H1 (cell line): ENCODE results near the gene JDP2. TPM values are rescaled to one million over a fixed set of nuclear protein-coding genes. Genes with fewer than 3 reads are reported as not detected.

Experiments
- BACH1 ChIP-seq: IDR thresholded peaks from 2 replicates; pipeline ENCODE4 v1.6.1; 2012; ENCODE audit warnings: low read length, improper control_type of control experiment
- E2F6 ChIP-seq: IDR thresholded peaks from 2 replicates; pipeline ENCODE4 v1.6.1; 2012; ENCODE audit warnings: inconsistent platforms
- EGR1 ChIP-seq: IDR thresholded peaks from 2 replicates; pipeline ENCODE4 v1.6.1; 2011; ENCODE audit warnings: low read depth, low read length, borderline replicate concordance
- HDAC6 ChIP-seq: IDR thresholded peaks from one replicate; pipeline ENCODE4 v1.7.1; 2012; ENCODE audit warnings: low read depth, mild to moderate bottlenecking, inconsistent platforms, low read length, moderate library complexity
- JUN ChIP-seq: IDR thresholded peaks from 2 replicates; pipeline ENCODE4 v1.6.1; 2011; ENCODE audit warnings: low read depth, mild to moderate bottlenecking, improper control_type of control experiment, low read length
- NANOG ChIP-seq: IDR thresholded peaks from 2 replicates; pipeline ENCODE4 v1.6.1; 2011; ENCODE audit warnings: low read length, low read depth, mild to moderate bottlenecking, inconsistent platforms; ENCODE audit not compliant: insufficient read depth, poor library complexity, severe bottlenecking
- RFX5 ChIP-seq: IDR thresholded peaks from 2 replicates; pipeline ENCODE4 v1.6.1; 2011; ENCODE audit warnings: low read depth, low read length, improper control_type of control experiment, borderline replicate concordance
- SIX5 ChIP-seq: IDR thresholded peaks from 2 replicates; pipeline ENCODE4 v1.6.1; 2011; ENCODE audit warnings: mild to moderate bottlenecking, low read depth, low read length
- TCF12 ChIP-seq: IDR thresholded peaks from 2 replicates; pipeline ENCODE4 v1.6.1; 2011; ENCODE audit warnings: low read depth, mild to moderate bottlenecking, low read length
- polyA plus RNA-seq, 7 experiments: library from polyadenylated mRNA; depleted of rRNA in 3 of 7; stranded (reverse) in 5 of 7; unstranded in 2 of 7; fragments of >200 nt in 5 of 7; fragments of 200-250 nt in 2 of 7; gene quantifications; 1 replicate in 5 of 7; 2 replicates in 1 of 7; 4 replicates in 1 of 7; pipeline versions ENCODE4 v1.2.1 to v1.2.3, GENCODE V29; 2011 to 2013; ENCODE audit warnings: missing spikeins in 2 of 7, mixed read lengths in 2 of 7
- total RNA-seq: library from RNA; stranded (reverse); fragmentation: NEBNext Ultra II Directional; extraction: Animal tissue kit (Norgen Biotek cat#: 25700); gene quantifications from 2 replicates; pipeline ENCODE4 v1.2.1, GENCODE V29; 2021
- TF ChIP-seq, protein P1 (sequence below): IDR thresholded peaks from 2 replicates; pipeline ENCODE4 v1.6.1; 2011; ENCODE audit warnings: low read depth, mild to moderate bottlenecking, low read length; ENCODE audit not compliant: insufficient read depth
- TF ChIP-seq, protein P2 (sequence below): IDR thresholded peaks from 2 replicates; pipeline ENCODE4 v1.6.1; 2012; ENCODE audit warnings: low read length, inconsistent platforms

Gene JDP2
- total and polyA plus RNA-seq, 2 of the 8 experiments (the other 6 are each of a cell fraction or from before 2014, with no cell fraction given) = 8.9 to 27.2 TPM

DNA sequence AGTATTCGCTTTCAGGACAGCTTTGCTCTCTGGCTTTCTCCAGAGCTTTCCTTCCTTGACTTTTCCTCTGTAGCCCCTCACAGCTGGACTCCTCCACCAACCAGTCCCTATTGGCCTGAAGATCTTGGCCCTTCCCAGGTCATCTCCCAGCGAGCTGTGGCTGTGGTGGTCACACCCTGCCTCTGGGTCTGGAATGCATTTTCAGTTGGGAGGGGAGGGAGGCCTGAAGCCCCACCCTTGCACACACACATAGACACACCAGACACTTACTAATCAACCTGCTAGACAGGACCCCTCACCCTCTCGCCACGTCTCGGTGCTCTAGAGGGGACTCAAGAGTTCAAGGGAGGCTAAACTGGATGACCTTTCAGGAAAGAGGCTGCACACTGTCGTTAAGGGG lies 13.9 kb downstream of the JDP2 start (continued):
- TF ChIP-seq, protein P1, sequence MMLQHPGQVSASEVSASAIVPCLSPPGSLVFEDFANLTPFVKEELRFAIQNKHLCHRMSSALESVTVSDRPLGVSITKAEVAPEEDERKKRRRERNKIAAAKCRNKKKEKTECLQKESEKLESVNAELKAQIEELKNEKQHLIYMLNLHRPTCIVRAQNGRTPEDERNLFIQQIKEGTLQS = no peak
- TF ChIP-seq TCF12 (no peak), BACH1 (no peak), SIX5 (no peak), EGR1 (no peak), RFX5 (no peak), NANOG (no peak), E2F6 (no peak), HDAC6 (no peak), JUN (no peak)
- TF ChIP-seq, protein P2, sequence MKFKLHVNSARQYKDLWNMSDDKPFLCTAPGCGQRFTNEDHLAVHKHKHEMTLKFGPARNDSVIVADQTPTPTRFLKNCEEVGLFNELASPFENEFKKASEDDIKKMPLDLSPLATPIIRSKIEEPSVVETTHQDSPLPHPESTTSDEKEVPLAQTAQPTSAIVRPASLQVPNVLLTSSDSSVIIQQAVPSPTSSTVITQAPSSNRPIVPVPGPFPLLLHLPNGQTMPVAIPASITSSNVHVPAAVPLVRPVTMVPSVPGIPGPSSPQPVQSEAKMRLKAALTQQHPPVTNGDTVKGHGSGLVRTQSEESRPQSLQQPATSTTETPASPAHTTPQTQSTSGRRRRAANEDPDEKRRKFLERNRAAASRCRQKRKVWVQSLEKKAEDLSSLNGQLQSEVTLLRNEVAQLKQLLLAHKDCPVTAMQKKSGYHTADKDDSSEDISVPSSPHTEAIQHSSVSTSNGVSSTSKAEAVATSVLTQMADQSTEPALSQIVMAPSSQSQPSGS = no peak
